Midbrain (tissue), 1 donor: ENCODE measurements around the gene FABP6.
A peak's percentile ranks its signal among the peaks of the same experiment; 100 is the strongest.
"Not testable (repeated sequence)": the region's sequence is repeated elsewhere in the genome, so short reads cannot be mapped to it uniquely, and the experiment has no call there.

ENCODE experiments used
- DNase-seq: peaks from one replicate; lab custom pipeline; 2025; lab: John Stamatoyannopoulos, UW

The FABP6 gene, protein sequence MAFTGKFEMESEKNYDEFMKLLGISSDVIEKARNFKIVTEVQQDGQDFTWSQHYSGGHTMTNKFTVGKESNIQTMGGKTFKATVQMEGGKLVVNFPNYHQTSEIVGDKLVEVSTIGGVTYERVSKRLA

DNA sequence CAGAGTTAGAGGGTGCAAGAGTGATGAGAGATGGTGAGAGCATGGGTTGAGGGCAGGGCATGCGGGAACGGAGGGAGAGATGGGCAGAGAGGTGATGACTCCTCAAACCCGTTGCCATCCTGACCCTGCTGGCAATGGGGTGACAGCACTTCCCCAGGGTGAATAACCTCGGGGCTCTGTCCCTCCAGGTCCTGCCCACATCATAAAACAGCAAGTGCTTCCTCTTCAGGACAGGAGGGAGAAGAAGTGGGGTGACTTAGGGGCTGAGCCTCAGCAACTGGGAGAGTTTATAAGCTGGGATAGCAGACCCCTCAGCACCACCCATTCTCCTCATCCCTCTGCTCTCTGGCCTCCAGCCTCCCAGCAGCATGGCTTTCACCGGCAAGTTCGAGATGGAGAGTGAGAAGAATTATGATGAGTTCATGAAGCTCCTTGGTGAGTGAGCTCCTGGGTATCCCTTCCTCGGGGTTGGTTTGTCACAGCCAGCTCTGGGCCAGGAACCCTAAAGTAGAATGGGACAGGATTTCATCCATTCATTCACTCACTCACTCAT is at the start of gene FABP6:
TSS of gene FABP6 (plus strand) at position 317 of the 553 bp plus-strand sequence. CDS start at position 369, 52 bp downstream.
- no peak for DNase-seq

DNA sequence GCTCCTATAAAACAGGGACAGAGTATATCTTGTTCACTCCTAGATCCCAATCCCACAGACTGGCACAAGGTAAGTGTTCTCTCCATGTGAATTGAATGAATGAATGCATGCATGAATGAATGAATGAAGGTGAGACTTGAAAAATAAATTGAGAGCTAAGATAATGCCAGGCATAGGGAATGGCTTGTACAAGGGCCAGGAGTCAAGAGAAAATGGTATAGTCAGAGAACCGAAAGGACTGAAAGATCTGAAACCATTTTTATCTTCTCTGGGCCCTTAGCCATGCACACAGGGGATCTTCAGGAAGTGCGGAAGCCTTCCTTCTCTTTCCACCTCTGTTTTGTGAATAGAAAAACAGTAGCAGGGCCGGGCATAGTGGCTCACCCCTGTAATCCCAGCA is 48.4 kb upstream of the FABP6 start:
- no peak for DNase-seq

DNA sequence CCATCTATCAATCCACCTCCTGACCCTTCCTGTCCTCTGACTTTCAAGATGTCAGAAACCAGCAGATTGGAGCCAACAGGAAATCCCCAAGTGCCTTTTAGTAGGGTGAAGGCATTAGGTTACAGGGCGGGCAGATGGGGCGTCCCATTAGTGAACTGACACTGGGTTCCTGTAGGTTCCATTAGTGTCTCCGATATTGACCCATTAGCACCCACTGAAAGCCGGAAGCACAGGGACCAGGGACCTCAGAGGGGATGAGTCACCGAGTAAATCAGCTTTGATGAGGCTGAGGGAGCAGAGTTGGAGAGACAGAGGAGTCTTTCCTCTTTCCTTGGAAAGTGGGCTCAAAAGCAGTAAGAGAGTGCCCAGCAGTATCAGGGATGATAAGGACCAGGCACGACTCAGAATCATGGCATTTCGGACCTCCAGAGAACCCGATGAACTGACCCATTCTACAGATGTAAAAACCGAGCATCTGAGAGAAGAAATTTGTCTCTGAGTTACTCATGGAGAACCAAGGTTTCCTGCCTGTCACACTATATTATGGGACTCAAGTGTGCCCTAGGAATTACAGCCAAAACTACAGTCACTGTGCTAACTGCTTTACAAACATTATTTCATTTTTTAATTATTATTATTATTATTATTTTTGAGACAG is 47.2 kb upstream of the FABP6 start:
- no peak for DNase-seq

DNA sequence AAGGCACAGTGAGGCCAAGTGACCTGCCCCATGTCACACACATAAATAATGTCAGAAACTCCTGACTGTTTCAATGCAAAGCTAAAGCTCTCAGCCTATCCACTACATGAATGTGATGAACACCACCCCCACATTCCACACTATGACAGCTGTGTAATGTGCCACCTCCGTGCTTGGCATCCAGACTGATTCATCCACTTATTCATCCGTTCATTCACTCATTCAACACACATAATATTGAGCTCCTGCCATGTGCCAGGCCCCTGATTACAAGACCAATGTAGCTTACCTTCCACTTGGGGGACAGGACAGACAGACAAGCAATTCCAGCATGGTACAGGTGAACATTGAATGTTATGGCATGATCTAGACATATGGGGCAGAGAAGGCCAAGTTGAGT is 46.2 kb upstream of the FABP6 start:
- DNase-seq = no peak

DNA sequence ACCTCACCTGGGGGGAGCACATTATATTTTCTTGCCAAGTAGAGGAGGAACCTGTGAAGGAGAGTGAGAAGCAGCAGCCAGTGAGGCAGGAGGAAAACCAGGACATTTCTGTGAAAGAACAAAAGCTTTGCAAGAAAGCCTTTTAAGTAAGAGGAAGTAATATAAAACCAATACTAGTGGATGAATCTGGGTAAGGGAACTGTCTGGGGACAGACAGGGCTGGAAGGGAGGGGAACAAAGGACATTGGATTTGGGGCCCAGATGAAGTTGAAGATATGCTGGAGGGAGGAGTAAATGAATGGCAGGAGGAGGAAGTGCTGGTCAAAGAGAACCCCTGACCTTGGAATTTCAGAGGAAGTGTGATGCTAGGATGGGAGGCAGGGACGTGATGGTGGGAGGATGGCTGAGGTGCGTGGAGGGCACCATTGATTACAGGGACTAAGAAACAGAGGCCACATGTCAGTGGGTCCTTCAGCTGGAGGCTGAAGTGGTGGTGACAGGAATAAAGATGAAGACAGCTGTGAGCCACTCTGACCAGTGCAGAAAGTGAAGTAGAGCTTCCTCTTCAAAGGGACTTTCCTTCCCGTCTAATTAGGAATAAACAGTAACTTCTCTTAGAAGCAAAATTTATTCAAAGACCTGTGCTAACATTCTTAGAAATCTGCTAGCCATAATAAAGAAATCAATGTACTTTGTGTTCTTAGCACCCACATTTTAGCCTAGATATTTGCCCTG is 43.5 kb upstream of the FABP6 start:
- no peak for DNase-seq

DNA sequence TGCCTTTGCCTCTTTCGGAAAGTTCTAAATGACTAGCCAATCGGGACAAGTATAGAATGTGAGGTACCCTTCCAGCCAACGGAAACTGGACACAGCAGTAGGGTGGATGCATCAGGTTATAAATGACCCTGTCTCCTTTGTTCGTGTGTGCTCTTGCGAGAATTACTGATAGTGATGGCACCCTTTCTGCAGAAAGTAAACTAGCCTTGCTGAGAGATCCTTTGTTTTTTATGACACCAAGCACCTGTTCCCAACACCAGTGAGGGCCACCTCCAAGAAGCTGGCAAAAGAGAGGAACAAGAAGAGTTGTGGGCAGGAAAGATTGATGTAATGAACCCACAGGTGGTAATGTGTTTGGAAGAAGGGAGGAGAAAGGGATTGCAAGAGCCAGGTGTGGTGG is 42.8 kb upstream of the FABP6 start:
- no peak for DNase-seq

DNA sequence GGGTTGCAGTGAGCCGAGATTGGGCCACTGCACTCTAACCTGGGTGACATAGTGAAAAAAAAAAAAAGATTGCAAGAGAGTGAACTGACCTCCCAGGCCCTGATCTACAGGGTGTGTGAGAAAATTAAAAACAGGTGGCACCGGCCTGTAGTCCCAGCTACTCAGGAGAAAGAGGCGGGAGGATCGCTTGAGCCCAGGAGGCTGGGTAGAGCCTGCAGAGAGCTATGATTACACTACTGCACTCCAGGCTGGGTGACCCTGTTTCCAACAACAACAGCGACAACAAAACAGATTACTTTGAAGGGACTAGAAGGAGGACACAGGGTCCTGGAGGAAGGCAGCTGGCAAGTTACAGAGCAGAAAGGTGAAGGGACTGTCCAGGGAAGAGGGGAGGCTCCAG is 42.2 kb upstream of the FABP6 start:
- no peak for DNase-seq

DNA sequence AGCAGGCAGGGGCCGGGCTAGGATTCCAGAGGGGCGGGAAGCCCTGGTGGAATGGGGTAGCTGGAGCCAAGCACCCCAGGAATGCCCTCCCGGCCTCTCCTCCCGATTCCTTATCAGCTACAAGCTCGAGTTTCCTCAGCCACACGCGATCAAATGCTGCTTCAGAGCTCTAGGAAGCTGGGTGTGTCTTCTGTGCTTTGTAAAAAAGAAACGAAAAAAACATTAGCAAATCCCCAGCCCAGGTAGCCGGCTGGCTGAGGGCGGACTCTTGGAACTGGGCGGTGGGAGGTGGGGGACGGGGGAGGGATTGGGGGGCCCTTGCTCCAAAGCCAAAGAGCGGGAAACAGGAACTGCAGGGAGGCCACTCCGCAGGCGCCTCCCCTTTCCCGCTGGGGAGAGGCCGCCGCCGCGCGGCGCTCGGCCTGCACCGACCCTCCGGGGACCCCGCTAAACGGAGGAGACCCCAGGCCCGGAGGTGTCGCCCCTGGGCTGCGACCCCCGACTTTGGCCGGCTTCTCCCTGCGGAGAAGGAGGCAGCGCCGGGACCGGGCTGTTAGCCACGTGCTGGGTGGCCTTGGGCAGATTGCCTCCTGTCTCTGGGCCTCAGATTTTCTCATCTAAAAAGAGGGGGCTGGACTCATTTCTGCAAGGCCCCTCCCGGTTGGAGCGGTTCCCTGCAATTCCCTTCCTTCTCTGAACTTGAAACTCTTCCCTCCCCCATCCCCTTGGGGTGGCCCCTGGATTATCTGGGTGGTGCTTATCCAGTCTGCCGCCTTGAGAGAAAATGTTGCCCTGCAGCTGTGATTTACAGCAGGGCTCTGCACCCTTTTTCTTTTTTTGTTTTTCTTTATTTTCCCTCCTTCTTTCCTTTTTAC is 40.9 kb upstream of the FABP6 start:
- DNase-seq = no peak

DNA sequence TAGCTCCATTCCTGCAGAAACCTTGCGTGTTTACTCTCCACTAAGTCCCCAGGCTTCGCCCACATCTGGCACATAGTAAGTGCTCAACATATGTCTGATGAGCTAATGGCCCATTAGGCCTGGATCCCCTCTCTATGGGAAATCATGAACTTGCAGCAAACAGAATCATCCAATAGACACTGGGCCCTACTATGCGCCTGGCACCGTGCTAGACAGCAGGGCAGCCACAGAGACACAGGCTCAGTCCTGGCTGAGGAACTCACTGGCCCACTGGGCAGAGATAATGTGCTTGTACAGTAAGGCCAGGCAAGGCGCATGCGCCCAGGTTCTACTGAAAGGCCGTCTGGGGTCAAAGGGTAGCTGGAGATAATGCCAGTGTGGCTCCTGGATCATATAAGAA is 36.9 kb upstream of the FABP6 start:
- DNase-seq = no peak

DNA sequence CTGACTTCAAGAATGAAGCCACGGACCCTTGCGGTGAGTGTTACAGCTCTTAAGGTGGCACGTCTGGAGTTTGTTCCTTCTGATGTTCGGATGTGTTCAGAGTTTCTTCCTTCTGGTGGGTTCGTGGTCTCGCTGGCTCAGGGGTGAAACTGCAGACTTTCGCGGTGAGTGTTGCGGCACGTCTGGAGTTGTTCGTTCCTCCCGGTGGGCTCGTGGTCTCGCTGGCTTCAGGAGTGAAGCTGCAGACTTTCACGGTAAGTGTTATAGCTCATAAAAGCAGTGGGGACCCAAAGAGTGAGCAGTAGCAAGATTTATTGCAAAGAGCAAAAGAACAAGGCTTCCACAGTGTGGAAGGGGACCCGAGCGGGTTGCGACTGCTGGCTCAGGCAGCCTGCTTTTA is 36.2 kb upstream of the FABP6 start:
- not testable (repeated sequence) for DNase-seq

DNA sequence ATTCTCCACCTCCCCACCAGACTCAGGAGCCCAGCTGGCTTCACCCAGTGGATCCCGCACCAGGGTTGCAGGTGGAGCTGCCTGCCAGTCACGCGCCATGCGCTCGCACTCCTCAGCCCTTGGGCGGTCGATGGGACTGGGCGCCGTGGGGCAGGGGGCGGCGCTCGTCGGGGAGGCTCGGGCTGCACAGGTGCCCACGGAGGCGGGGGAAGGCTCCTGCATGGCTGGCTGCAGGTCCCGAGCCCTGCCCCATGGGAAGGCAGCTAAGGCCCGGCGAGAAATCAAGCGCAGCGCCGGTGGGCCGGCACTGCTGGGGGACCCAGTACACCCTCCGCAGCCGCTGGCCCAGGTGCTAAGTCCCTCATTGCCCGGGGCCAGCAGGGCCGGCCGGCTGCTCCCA is 35.5 kb upstream of the FABP6 start:
- not testable (repeated sequence) for DNase-seq

DNA sequence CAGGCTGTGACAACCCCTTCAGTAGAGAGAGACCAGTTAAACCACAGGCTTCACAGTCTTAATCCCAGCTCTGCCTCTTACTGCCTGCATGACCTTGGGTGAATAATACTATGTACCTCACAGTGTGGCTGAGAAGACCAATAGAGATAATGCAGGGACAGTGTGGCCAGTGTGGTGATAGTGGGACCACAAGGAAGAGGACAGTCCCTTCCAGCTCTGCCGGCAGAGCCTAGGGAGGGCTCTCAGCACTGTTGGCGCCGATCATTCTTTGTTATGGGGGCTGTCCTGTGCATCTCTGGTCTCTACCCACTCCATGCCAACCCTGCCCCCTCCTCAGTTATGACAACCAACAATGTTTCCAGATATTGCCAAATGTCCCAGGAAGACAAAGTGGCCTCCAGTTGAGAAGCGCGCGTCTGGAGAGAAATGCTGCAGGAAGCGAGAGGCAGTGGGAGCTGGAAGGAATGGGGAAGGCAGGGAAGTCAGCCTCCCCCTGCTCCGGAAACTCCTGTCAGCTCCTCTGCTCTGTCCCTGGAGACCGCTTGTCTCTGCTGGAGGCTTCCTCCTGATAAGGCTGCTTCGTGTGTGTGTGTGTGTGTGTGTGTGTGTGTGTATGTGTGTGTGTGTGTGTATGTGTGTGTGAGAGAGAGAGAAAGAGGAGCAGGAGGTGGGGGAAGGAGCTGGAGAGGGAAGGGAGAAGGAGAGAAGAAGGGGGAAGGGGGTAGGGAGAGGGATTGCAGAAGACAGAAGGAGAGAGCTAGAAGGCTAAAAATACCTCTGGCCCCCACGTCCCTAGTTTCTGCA is 31.8 kb upstream of the FABP6 start:
- DNase-seq = no peak

DNA sequence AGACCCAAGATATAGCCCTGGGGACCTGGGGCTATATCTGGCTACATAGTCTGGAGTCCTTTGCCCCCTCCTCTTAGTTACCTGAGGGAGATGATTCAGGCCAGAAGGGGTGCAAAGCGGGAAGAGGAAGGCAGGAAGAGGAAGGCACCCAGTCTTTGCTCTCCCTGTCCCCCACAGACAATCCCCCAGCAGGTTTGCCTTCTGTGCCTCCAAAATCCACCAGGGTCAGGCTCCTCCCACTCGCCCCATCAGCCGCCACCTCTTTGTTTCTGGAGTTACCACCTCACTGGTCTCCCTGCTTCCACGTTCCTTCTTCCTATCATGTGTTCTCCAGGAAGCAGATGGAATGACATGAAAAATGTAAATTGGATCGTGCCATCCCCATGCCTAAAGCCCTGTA is 31.2 kb upstream of the FABP6 start:
- no peak for DNase-seq

DNA sequence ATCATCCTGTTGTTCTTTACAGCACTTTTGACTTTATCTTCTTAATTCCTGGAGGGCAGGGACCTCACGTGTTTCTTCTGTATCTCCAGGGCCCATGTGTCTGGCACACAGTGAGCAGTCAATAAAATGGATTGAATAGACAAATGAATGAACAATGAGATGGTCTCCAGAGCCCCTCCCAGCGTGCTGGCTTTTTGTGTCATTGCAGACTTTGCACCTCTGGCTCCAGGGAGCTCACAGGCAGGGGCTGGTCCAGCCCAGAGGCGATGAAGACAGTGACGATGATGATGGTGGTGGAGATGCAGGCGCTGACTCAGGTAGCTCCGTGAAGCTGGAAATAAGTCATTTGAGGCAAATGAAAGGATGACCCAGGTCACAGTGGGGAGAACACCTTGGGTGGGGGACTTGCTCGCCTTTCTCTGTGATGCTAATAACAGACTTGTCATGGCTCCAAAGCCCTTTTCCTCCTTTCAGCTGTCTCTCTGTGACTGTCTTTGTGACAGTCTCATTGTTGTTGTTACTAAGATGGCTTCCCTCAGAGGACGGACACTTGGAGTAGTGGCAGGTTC is 30.4 kb upstream of the FABP6 start:
- DNase-seq = no peak

DNA sequence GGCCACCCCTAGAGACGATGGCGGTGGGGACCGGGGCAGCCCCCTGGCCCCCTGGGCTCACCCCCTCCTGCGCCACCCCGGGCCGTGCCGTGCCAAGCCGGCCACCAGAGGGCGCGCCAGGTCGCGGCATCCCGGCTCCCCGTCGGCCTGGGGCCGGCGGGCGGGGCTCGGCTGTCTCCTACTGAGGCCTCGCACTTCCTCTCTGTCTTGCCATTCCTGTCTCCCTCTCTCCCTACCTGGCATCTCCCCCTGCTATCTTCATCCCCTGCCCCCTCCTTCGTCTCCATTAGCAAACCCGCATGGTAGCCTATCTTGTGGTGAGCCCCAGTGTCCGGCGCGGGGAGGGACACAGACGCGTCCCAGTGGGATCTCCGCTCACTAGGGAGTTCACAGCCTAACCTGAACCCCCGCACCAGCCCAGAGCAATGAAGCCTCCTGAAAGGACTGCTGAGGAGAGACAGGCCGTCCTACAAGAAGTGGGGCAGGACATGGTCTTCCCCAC is 29.8 kb upstream of the FABP6 start:
- DNase-seq = peak; percentile 62

DNA sequence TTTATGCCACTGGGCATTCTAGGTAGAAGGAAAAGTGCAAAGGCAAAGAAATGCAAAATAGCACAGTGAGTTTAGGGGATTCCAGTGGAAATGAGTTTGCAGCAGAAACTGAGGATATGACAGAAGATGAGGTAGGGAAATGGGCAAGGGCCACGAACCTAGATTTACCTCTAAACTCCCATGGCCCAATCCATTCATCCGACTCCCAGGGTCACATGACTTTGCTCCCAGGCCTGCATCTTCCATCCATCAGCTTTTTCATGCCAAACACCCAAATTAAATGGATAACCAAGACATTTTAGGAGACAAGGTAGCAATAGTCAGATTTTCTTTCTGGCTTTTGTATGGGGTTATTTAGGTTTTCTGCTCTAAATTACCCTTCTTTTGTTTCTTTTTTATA is 22.2 kb upstream of the FABP6 start:
- DNase-seq = no peak

DNA sequence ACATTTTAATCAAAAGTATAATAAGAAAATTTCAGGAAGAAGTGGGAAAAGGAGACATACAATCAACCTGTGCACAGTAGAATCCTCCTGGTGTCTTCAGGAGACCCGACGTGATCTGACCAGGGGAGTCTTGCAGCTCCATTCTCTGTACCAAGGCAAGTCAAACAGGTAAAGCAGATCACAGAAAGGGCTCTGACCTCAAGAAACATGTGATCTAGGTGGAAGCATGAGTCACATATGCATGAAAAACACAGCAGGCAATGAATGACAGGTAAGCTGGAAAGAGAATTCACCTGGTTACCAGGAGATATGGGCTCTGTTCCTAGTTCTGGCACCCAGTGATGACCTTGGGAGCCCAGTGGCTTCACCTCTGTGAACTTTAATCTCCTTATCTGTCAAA is 19.4 kb upstream of the FABP6 start:
- no peak for DNase-seq

DNA sequence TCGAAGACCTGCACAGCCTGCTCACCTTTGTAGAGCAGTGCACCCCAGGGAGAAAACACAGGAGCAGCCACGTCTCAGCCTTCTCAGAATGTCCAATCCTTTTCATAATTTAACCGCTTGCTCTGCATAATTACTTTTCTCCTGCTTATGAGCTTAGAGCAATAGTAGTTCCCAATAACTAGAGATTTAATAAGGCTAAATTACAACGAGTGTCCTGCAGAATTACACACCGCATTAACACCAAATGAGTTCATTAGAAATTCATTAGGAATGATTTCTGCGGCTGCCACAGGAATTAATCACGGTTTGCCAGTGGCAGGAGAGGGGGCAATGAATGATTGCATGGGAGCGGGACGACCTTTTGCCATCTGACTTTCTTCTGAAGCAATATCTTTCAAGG is 18.7 kb upstream of the FABP6 start:
- no peak for DNase-seq

DNA sequence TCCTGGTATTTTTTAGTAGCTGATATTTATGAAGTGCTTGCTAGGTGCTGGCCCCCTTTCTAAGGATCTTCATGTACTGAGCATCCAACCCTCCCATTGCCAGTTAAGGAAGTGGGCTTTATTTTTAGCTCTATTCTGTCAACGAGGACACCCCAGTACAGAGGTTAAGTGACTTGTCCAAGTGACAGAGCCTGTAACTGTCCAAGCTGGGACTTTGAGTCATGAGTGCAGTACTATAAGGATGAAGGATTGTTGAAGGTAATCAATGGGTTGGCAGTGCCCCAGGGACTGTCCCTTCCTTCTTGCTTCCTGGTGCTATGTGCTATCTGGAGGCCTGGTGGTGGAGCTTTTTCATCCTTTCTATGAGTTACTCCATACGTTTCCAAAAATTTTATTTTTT is 18.0 kb upstream of the FABP6 start:
- no peak for DNase-seq

DNA sequence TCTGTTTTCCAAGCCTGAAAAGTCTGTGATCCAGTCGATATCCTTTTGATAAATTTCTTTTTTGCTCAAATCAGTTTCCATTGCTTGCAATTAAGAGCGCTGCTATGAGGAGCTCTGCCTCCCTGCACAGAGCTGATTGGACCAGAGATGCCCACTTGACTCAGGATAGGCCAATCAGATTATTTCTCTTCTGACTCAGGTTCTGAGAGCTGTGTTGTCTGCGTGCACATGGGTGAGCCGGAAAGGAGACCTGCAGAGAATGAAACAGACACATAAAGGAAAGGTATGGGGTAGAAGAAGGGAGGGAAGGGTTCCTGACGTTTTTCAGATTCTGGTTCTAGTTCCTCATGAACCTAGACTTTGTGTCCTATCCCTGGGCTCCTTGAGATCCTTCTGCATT is 15.8 kb upstream of the FABP6 start:
- no peak for DNase-seq

DNA sequence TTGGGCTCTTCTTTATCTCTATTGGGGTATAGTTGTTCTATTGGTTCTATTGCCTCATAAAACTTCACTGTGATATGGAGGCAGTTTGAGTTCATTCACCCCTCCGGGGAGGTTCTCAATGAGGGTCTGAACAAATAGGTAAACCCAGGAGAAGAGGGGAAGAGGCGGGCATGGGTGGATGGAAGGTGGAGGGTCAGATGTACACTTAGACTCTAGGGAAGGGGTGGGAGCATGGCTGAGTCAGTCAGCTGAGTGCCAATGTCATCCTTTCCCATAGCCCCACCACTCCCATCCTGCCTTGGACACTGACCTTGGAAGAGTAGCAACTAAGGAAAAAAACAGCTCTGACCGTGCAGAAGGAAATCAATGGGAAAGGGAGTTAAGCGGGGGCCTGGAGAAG is 9.9 kb upstream of the FABP6 start:
- no peak for DNase-seq
